ENCODE measurements around the gene TMEM164. TPM values are rescaled to one million over a fixed set of nuclear protein-coding genes. Genes with fewer than 3 reads are reported as not detected.

TMEM164 gene
- total and polyA plus RNA-seq, 12 donors, result 8.7 to 32.2 (median 24.8) TPM

DNA sequence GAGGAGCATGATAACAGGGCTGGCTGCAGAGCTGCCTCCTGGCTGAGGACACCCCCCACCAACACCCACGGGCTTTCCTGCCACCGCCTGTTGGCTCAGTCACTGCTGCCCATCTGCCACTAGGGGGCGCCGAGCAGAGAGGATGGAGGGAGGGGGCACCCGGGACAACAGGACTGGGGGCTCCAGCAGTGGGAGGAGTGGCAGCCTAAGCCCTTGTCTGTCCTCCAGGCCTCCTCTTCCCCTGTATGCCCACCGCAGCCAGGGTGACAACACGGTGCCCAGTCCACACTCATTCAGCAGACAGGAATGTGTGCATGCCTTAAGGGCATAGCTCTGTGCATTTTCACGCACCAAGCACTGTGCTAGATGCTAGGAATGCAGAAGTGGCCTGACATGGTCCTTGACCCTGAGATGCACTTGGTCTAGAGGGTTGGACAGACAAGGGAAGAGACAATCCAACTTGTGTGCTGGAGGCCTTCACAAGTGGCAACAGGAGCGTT is 165.1 kb downstream of the TMEM164 start:
- 35 to 70% (median 50%) methylated on average over 2 to 9 of the region's 9 CpGs for WGBS, 4 donors
- no peaks in the 10 kb centered on the region for H3K9me3 ChIP-seq (replicated peaks in 1 of 3)
- intact Hi-C loops (cut with DNase I), result no loop called here
- H3K36me3 ChIP-seq (replicated peaks in 1 of 2), result no peaks in the 10 kb centered on the region
- H3K27me3 ChIP-seq, result peaks cover 5% of the 10 kb centered on the region
- no peaks in the 10 kb centered on the region for H3K4me1 ChIP-seq (replicated peaks in 1 of 2)
- H3K27ac ChIP-seq, result no peak overlapping the region
- TF ChIP-seq, protein P1, sequence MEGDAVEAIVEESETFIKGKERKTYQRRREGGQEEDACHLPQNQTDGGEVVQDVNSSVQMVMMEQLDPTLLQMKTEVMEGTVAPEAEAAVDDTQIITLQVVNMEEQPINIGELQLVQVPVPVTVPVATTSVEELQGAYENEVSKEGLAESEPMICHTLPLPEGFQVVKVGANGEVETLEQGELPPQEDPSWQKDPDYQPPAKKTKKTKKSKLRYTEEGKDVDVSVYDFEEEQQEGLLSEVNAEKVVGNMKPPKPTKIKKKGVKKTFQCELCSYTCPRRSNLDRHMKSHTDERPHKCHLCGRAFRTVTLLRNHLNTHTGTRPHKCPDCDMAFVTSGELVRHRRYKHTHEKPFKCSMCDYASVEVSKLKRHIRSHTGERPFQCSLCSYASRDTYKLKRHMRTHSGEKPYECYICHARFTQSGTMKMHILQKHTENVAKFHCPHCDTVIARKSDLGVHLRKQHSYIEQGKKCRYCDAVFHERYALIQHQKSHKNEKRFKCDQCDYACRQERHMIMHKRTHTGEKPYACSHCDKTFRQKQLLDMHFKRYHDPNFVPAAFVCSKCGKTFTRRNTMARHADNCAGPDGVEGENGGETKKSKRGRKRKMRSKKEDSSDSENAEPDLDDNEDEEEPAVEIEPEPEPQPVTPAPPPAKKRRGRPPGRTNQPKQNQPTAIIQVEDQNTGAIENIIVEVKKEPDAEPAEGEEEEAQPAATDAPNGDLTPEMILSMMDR (IDR thresholded peaks at IDR 0.05), result peak; percentile 11 to 46 (median 26)
- no peak for TF ChIP-seq POLR2A (IDR thresholded peaks at IDR 0.05)
- DNase-seq, result no peak
- no peak overlapping the region for H3K4me3 ChIP-seq

GRCh38 chrX:110168585-110168984 is 165.7 kb downstream of the TMEM164 start:
- Histone ChIP-seq H3K4me3 (no peak overlapping the region), H3K27me3 (peaks cover 5% of the 10 kb centered on the region), H3K9me3 (replicated peaks in 1 of 3) (no peaks in the 10 kb centered on the region), H3K36me3 (replicated peaks in 1 of 2) (no peaks in the 10 kb centered on the region), H3K4me1 (replicated peaks in 1 of 2) (no peaks in the 10 kb centered on the region), H3K27ac (no peak overlapping the region)
- 72 to 94% (median 89%) methylated on average over 4 of the region's 4 CpGs for WGBS, 4 donors
- no peak for DNase-seq
- TF ChIP-seq POLR2A (IDR thresholded peaks at IDR 0.05), result no peak
- TF ChIP-seq, protein P1 (IDR thresholded peaks at IDR 0.05), result no peak
- intact Hi-C loops (cut with DNase I), result no loop called here

DNA sequence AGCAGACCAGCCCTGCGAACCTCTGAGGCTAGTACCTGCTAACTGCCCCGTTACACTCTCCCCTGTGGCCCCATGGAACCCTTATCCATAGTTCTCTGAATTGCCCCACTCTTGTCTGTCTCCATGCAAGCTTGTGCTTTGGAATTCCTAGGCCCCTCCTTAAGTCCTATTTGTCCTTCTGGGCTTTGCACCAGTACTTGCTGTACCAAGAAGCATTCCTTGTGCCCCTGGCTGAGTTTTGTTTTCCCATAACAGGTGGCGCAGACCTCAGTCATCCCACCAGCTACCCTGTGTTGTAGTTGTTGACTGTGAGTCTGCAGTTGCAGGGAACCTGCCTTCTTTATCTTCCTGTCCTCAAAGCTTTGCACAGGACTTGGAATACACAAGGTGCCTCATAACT is 167.1 kb downstream of the TMEM164 start:
- no peaks in the 10 kb centered on the region for H3K36me3 ChIP-seq (replicated peaks in 1 of 2)
- no peak overlapping the region for H3K27ac ChIP-seq
- 82 to 100% (median 92%) methylated on average over 1 to 3 of the region's 3 CpGs for WGBS, 4 donors
- no peak for TF ChIP-seq POLR2A (IDR thresholded peaks at IDR 0.05)
- TF ChIP-seq, protein P1 (IDR thresholded peaks at IDR 0.05), result no peak
- H3K9me3 ChIP-seq (replicated peaks in 1 of 3), result no peaks in the 10 kb centered on the region
- H3K4me3 ChIP-seq, result no peak overlapping the region
- peaks cover 5% of the 10 kb centered on the region for H3K27me3 ChIP-seq
- no peaks in the 10 kb centered on the region for H3K4me1 ChIP-seq (replicated peaks in 1 of 2)
- no peak for DNase-seq
- intact Hi-C loops (cut with DNase I), result no loop called here

DNA sequence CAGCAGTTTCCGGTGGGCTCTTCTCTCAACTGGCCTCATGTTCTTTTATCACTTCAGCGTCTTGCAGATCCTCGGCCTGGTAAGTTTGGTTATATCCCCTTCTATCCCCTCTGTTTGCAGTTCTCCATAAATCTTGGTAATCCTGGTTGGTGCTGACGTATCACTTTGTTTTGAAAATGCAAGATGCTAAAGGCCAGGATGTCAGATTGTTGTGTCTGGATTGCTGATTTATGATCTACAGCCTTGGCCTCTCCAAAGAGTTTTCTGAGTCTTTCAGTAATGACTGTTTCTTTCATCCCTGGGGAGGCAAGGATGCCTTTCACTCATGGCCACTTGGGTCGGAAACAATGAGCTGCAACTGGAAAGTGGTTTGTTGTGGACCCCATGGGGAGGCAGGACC is 168.5 kb downstream of the TMEM164 start:
- Histone ChIP-seq H3K9me3 (replicated peaks in 1 of 3) (no peaks in the 10 kb centered on the region), H3K27ac (no peak overlapping the region), H3K27me3 (peaks cover 5% of the 10 kb centered on the region), H3K4me1 (replicated peaks in 1 of 2) (no peaks in the 10 kb centered on the region), H3K36me3 (replicated peaks in 1 of 2) (no peaks in the 10 kb centered on the region), H3K4me3 (no peak overlapping the region)
- intact Hi-C loops (cut with DNase I), result no loop called here
- DNase-seq, result no peak
- TF ChIP-seq, protein P1 (IDR thresholded peaks at IDR 0.05), result no peak
- no peak for TF ChIP-seq POLR2A (IDR thresholded peaks at IDR 0.05)
- WGBS, 4 donors, result 55 to 69% (median 64%) methylated on average over 5 of the region's 5 CpGs

Data from adrenal gland (tissue), 12 donors.